GM10248 (cell line): Measurements from ENCODE around the gene BAIAP2.

Source experiments
- CTCF ChIA-PET: fragments of 300-600 bp; sonication (Branson Sonifier 250); formaldehyde crosslinking; extraction: SDS; loops from one replicate; lab custom pipeline; 2021; ENCODE audit warnings: antibody characterized with exemption; lab: Yijun Ruan, JAX
- POLR2A ChIA-PET: fragments of 350-650 bp; sonication (Branson Sonifier 250); formaldehyde crosslinking; extraction: SDS; loops from one replicate; lab custom pipeline; 2020; ENCODE audit warnings: antibody characterized with exemption; lab: Yijun Ruan, JAX
- DNase-seq: peaks from one replicate; pipeline ENCODE4 v3.0.0; 2012; ENCODE audit errors: extremely low spot score
- TF ChIP-seq, protein P1 (sequence below): IDR thresholded peaks from 2 replicates; pipeline ENCODE4 v1.5.1; 2012; ENCODE audit warnings: mild to moderate bottlenecking, low read depth; ENCODE audit errors: extremely low read depth, missing control alignments, control extremely low read depth

The BAIAP2 gene, protein sequence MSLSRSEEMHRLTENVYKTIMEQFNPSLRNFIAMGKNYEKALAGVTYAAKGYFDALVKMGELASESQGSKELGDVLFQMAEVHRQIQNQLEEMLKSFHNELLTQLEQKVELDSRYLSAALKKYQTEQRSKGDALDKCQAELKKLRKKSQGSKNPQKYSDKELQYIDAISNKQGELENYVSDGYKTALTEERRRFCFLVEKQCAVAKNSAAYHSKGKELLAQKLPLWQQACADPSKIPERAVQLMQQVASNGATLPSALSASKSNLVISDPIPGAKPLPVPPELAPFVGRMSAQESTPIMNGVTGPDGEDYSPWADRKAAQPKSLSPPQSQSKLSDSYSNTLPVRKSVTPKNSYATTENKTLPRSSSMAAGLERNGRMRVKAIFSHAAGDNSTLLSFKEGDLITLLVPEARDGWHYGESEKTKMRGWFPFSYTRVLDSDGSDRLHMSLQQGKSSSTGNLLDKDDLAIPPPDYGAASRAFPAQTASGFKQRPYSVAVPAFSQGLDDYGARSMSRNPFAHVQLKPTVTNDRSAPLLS

GRCh38 chr17:81034779-81035520, at the start of gene BAIAP2:
Gene BAIAP2, plus strand, starts transcription at chr17:81035151. Its CDS starts 104 bp downstream, at chr17:81035255.
- ChIA-PET POLR2A (interaction anchor here (1.0 kb wide), 1 partner anchor 8 kb away, joined by 3 read pairs; no protein-coding TSS in a partner anchor), CTCF (no interaction called here)
- peak; percentile 100 for DNase-seq
- TF ChIP-seq, protein P1, sequence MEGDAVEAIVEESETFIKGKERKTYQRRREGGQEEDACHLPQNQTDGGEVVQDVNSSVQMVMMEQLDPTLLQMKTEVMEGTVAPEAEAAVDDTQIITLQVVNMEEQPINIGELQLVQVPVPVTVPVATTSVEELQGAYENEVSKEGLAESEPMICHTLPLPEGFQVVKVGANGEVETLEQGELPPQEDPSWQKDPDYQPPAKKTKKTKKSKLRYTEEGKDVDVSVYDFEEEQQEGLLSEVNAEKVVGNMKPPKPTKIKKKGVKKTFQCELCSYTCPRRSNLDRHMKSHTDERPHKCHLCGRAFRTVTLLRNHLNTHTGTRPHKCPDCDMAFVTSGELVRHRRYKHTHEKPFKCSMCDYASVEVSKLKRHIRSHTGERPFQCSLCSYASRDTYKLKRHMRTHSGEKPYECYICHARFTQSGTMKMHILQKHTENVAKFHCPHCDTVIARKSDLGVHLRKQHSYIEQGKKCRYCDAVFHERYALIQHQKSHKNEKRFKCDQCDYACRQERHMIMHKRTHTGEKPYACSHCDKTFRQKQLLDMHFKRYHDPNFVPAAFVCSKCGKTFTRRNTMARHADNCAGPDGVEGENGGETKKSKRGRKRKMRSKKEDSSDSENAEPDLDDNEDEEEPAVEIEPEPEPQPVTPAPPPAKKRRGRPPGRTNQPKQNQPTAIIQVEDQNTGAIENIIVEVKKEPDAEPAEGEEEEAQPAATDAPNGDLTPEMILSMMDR, result peak; percentile 10

DNA sequence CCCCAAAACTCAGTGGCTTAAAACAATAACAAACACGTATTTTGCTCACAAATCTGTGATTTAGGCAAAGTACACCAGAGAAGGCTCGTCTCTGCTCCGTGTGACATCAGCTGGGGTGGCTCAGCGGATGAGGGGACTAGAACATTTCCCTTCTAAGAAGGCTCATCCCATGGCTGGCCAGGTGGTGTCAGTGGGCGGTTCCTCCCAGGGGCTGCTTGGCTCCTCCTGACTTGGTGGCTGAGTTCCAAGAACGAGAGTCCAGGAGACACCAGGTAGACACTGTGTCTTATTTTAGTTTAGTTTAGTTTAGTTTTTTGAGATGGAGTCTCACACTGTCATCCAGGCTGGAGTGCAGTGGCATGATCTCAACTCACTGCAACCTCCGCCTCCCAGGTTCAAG, 48.9 kb upstream of the BAIAP2 start:
- ChIA-PET CTCF (interaction anchor here (1.2 to 1.3 kb wide), 2 partner anchors 9 to 559 kb away, joined by 3 read pairs; no protein-coding TSS in a partner anchor), POLR2A (no interaction called here)
- no peak for DNase-seq
- TF ChIP-seq, protein P1, result no peak

DNA sequence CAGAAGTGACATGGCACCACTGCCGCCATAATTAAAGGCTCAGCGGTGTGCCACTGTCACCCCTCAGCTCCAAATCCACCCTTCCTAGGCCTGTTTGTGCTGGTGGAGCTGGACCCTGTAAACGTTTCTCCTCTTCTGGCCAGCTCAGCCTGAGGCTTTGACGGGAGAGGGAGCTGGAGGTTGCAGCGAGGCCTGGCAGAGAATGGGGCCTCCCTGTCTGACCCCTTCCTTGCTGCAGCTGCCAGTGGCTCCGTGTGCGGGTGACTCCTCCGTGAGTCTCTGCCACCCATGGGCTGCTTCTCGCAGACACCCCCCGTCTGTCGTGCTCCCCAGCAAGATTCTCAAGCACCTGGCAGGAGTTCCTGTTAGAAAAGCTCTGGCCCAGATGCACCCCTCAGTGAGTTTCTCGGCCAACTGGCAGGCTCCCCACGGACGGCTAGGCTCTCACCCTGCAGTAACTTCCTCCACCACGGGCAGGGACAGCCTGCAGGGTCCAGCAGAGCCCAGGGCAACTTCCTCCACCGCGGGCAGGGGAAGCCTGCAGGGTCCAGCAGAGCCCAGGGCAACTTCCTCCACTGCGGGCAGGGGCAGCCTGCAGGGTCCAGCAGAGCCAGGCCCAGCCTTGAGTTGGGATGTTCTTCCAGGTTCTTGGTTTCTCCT, 48.0 kb upstream of the BAIAP2 start:
- CTCF ChIA-PET, result interaction anchor here (1.2 to 3.6 kb wide), 3 partner anchors 9 to 560 kb away, joined by 3 to 29 read pairs (median 3); no protein-coding TSS in a partner anchor
- TF ChIP-seq, protein P1, result no peak
- no peak for DNase-seq
- POLR2A ChIA-PET, result interaction anchor here (0.7 kb wide), 1 partner anchor 1149 kb away, joined by 5 read pairs; no protein-coding TSS in a partner anchor

DNA sequence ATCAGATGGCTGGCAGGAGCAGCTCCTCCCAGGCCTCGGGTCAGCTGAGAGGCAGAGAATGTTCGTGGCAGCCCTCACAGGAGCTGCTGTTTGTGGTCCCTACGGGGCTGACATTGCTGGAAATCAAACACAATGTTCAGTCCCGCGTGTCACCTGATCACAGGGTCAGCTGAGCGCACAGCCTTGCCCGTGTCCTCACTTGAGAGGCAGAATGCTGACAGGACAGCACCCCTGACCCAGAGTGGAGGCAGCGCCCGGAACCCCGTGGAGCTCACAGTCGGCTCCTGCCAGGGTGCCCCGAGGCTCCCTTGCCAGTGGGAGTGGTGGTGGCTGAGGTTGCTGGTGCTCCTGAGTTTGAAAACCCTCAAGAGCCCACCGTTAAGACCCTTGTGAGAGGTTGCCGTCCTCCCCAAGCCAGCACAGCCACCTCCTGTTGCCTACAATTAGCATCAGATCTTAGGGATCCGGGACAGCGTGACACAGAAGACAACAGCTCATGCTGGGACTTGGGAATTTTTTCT, 47.0 kb upstream of the BAIAP2 start:
- POLR2A ChIA-PET, result no interaction called here
- DNase-seq, result no peak
- CTCF ChIA-PET, result interaction anchor here (0.9 to 3.6 kb wide), 5 partner anchors 9 to 401 kb away, joined by 3 to 29 read pairs (median 3); no protein-coding TSS in a partner anchor
- TF ChIP-seq, protein P1, result no peak

- ChIA-PET CTCF (interaction anchor here (0.9 to 3.6 kb wide), 7 partner anchors 20 to 566 kb away, joined by 3 to 29 read pairs (median 3); no protein-coding TSS in a partner anchor), POLR2A (no interaction called here)
- TF ChIP-seq, protein P1, result no peak
- DNase-seq, result no peak
Observed at GRCh38 chr17:80989586-80989913, 45.4 kb upstream of the BAIAP2 start.
